Neural cell (in vitro differentiated cells): ENCODE results near the gene TLE7.

Source experiments
- POLR2AphosphoS5 ChIP-seq: IDR thresholded peaks from 2 replicates; pipeline ENCODE4 v1.6.1; 2012
- RAD21 ChIP-seq: fragments of 450-650 bp; conservative IDR thresholded peaks from 2 replicates; pipeline ENCODE4 v1.6.1; 2014; ENCODE audit warnings: antibody characterized with exemption, mild to moderate bottlenecking, moderate library complexity
- TAF1 ChIP-seq: IDR thresholded peaks from 2 replicates; pipeline ENCODE4 v1.6.1; 2012; ENCODE audit warnings: low read depth
- TF ChIP-seq, protein P1 (sequence below): fragments of 450-650 bp; IDR thresholded peaks from 2 replicates; pipeline ENCODE4 v1.5.1; 2014; ENCODE audit warnings: antibody characterized with exemption, mild to moderate bottlenecking, moderate library complexity; ENCODE audit not compliant: poor library complexity, severe bottlenecking
- TF ChIP-seq, protein P2 (sequence below): IDR thresholded peaks from 2 replicates; pipeline ENCODE4 v1.6.1; 2012; ENCODE audit warnings: borderline replicate concordance

DNA sequence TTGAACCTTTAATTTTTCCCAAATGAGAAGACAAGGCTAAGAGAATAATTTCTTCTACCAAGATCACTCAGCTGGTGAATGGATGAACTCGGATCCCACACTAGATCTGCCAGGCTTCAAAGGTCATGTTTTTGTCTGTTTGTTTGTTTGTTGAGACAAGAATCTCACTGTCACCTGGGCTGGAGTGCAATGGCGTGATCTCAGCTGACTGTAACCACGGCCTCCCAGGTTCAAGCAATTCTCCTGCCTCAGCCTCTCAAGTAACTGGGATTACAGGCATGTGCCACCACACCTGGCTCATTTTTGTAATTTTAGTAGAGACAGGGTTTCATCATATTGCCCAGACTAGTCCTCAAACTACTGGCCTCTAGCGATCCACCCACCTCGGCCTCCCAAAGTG is 40.7 kb upstream of the TLE7 start:
- TF ChIP-seq, protein P1, sequence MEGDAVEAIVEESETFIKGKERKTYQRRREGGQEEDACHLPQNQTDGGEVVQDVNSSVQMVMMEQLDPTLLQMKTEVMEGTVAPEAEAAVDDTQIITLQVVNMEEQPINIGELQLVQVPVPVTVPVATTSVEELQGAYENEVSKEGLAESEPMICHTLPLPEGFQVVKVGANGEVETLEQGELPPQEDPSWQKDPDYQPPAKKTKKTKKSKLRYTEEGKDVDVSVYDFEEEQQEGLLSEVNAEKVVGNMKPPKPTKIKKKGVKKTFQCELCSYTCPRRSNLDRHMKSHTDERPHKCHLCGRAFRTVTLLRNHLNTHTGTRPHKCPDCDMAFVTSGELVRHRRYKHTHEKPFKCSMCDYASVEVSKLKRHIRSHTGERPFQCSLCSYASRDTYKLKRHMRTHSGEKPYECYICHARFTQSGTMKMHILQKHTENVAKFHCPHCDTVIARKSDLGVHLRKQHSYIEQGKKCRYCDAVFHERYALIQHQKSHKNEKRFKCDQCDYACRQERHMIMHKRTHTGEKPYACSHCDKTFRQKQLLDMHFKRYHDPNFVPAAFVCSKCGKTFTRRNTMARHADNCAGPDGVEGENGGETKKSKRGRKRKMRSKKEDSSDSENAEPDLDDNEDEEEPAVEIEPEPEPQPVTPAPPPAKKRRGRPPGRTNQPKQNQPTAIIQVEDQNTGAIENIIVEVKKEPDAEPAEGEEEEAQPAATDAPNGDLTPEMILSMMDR = no peak
- no peak for TF ChIP-seq RAD21
- TF ChIP-seq POLR2AphosphoS5 = no peak
- TF ChIP-seq TAF1 = no peak
- TF ChIP-seq, protein P2, sequence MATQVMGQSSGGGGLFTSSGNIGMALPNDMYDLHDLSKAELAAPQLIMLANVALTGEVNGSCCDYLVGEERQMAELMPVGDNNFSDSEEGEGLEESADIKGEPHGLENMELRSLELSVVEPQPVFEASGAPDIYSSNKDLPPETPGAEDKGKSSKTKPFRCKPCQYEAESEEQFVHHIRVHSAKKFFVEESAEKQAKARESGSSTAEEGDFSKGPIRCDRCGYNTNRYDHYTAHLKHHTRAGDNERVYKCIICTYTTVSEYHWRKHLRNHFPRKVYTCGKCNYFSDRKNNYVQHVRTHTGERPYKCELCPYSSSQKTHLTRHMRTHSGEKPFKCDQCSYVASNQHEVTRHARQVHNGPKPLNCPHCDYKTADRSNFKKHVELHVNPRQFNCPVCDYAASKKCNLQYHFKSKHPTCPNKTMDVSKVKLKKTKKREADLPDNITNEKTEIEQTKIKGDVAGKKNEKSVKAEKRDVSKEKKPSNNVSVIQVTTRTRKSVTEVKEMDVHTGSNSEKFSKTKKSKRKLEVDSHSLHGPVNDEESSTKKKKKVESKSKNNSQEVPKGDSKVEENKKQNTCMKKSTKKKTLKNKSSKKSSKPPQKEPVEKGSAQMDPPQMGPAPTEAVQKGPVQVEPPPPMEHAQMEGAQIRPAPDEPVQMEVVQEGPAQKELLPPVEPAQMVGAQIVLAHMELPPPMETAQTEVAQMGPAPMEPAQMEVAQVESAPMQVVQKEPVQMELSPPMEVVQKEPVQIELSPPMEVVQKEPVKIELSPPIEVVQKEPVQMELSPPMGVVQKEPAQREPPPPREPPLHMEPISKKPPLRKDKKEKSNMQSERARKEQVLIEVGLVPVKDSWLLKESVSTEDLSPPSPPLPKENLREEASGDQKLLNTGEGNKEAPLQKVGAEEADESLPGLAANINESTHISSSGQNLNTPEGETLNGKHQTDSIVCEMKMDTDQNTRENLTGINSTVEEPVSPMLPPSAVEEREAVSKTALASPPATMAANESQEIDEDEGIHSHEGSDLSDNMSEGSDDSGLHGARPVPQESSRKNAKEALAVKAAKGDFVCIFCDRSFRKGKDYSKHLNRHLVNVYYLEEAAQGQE = no peak
